Fibroblast of lung (primary cell): ENCODE results near the gene RBM28. TPM values are rescaled to one million over a fixed set of nuclear protein-coding genes. Genes with fewer than 3 reads are reported as not detected.
A peak's percentile ranks its signal among the peaks of the same experiment; 100 is the strongest.

Experiments used
- DNase-seq, 2 donors: peaks; one replicate each; pipeline versions ENCODE4 v3.0.0 to v3.0.0-alpha.2; 2010; ENCODE audit warnings: low read depth in 2 of 2
- H2AFZ ChIP-seq: 2 replicates; pipeline ENCODE4 v1.5.1; 2012; ENCODE audit warnings: low read length, control low read depth, inconsistent platforms
- H3K27ac ChIP-seq: 2 replicates; pipeline ENCODE4 v1.5.1; 2011; ENCODE audit warnings: low read length, control low read depth; ENCODE audit not compliant: insufficient read depth
- H3K27me3 ChIP-seq: 2 replicates; pipeline ENCODE4 v1.5.1; 2011; ENCODE audit warnings: mild to moderate bottlenecking, low read length; ENCODE audit not compliant: control insufficient read depth, insufficient read depth
- H3K36me3 ChIP-seq: 2 replicates; pipeline ENCODE4 v1.5.1; 2011; ENCODE audit warnings: low read length; ENCODE audit not compliant: control insufficient read depth, insufficient read depth
- H3K4me1 ChIP-seq: 2 replicates; pipeline ENCODE4 v1.5.1; 2011; ENCODE audit warnings: low read length; ENCODE audit not compliant: control insufficient read depth, insufficient read depth; ENCODE audit errors: extremely low read depth
- H3K4me2 ChIP-seq: 2 replicates; pipeline ENCODE4 v1.5.1; 2011; ENCODE audit warnings: low read length, control low read depth; ENCODE audit not compliant: insufficient read depth; ENCODE audit errors: extremely low read depth
- H3K4me3 ChIP-seq, 4 experiments: fragments of 200-600 bp in 1 of 4; sonication (generic) in 1 of 4; replicated peaks in 1 of 4; 2 replicates each; pipeline ENCODE4 v1.5.1; 2011 to 2016; ENCODE audit warnings: low read length in 4 of 4, low read depth in 3 of 4, mild to moderate bottlenecking in 3 of 4, control low read depth in 2 of 4, inconsistent platforms in 1 of 4, mixed read lengths in 1 of 4; ENCODE audit not compliant: insufficient read depth in 1 of 4; ENCODE audit errors: control extremely low read depth in 1 of 4
- H3K79me2 ChIP-seq: 2 replicates; pipeline ENCODE4 v1.5.1; 2012; ENCODE audit warnings: mild to moderate bottlenecking, low read length, inconsistent platforms; ENCODE audit not compliant: control insufficient read depth, insufficient read depth
- H3K9ac ChIP-seq: 2 replicates; pipeline ENCODE4 v1.5.1; 2011; ENCODE audit warnings: mild to moderate bottlenecking, low read length, control low read depth; ENCODE audit not compliant: insufficient read depth
- H3K9me3 ChIP-seq: 2 replicates; pipeline ENCODE4 v1.5.1; 2012; ENCODE audit warnings: low read depth, low read length; ENCODE audit not compliant: control insufficient read depth, insufficient read depth
- H4K20me1 ChIP-seq: 2 replicates; pipeline ENCODE4 v1.5.1; 2011; ENCODE audit warnings: low read length; ENCODE audit not compliant: control insufficient read depth, insufficient read depth; ENCODE audit errors: extremely low read depth
- CTCF ChIP-seq, 2 donors: IDR thresholded peaks in 1 of 2; conservative IDR thresholded peaks in 1 of 2; 1 replicate in 1 of 2; 2 replicates in 1 of 2; pipeline ENCODE4 v1.5.1; 2011 to 2012; ENCODE audit warnings: low read length in 2 of 2, control low read depth in 1 of 2, inconsistent platforms in 1 of 2, low read depth in 1 of 2, mild to moderate bottlenecking in 1 of 2
- EZH2 ChIP-seq: IDR thresholded peaks from 2 replicates; pipeline ENCODE4 v1.5.1; 2012; ENCODE audit warnings: low read length, control low read depth, mild to moderate bottlenecking; ENCODE audit errors: missing control alignments
- polyA plus RNA-seq, 2 donors: library from polyadenylated mRNA; depleted of rRNA in 1 of 2; stranded (reverse) in 1 of 2; unstranded in 1 of 2; fragments of >200 nt; gene quantifications; 2 replicates each; pipeline ENCODE4 v1.2.1, GENCODE V29; 2011 to 2012; ENCODE audit warnings: missing spikeins in 1 of 2
- total RNA-seq: library from RNA; depleted of rRNA; stranded (reverse); fragments of >200 nt; gene quantifications from 2 replicates; pipeline ENCODE4 v1.2.1, GENCODE V29; 2014

RBM28 gene
- total and polyA plus RNA-seq, 2 donors (not counting 1 experiment from before 2014, with no cell fraction given), result 11.2 to 22.9 TPM

DNA sequence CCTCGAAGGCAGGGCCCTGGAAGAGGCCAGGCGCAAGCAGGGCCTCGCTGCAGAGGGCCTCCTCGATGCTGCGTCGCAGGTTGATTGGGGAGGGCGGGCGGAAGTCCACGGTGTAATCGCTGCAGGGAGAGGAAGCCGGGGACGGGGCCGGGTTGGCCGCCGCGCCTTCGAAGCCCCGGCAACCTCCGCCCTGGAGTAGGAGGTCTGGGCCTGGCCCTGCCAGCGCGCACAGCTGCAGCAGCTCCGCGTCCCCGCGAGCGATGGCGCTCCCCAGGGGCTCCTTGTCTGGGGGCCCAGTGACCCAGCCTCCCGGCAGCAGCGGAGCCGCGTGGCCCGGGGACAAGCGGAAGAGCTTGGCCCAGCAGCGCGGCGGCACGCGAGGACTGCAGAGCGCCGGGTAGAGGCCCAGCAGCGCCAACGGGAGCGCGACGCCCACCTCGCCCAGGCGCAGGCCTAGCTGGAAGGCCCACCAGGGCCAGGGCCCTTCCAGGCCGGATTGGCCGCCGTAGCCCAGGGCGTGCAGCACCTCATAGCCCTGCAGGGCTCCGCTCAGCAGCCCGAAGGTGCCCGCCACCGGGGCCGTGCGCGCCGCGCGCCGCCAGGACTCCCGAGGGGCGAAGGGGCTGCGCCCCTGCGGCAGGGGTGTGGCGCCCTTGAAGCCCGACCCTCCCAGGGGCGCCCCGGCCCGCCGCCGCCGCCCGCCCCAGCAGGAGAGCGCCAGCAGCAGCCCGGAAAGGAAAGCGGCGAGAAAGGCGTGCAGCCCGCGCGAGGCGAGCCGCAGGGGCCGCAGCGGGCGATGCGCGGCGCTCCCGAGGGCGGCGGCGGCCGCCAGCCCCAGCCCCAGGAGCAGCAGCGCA lies 7.8 kb upstream of the RBM28 start:
- TF ChIP-seq CTCF (conservative IDR thresholded peaks at IDR 0.05 in 1 of 2, IDR thresholded peaks at IDR 0.05 in 1 of 2; ENCODE audit: low read depth in 1 of 2, low read length in 2 of 2) (no peak), EZH2 (peak; percentile 59)
- no peaks in the 10 kb centered on the region for H3K9me3 ChIP-seq
- H3K4me3 ChIP-seq, result no peak overlapping the region
- no peaks in the 10 kb centered on the region for H3K79me2 ChIP-seq
- H3K4me2 ChIP-seq, result no peak overlapping the region
- H3K27ac ChIP-seq, result no peak overlapping the region
- no peak overlapping the region for H3K9ac ChIP-seq
- H3K27me3 ChIP-seq, result peaks cover 53% of the 10 kb centered on the region
- no peaks in the 10 kb centered on the region for H4K20me1 ChIP-seq
- H2AFZ ChIP-seq, result no peak overlapping the region
- DNase-seq, result no peak
- no peaks in the 10 kb centered on the region for H3K36me3 ChIP-seq
- no peaks in the 10 kb centered on the region for H3K4me1 ChIP-seq

GRCh38 chr7:128350708-128351295 lies 7.1 kb upstream of the RBM28 start:
- Histone ChIP-seq H4K20me1 (no peaks in the 10 kb centered on the region), H3K4me3 (no peak overlapping the region), H3K9ac (no peak overlapping the region), H2AFZ (no peak overlapping the region), H3K9me3 (no peaks in the 10 kb centered on the region), H3K4me2 (no peak overlapping the region), H3K27ac (no peak overlapping the region), H3K36me3 (no peaks in the 10 kb centered on the region), H3K27me3 (peaks cover 53% of the 10 kb centered on the region), H3K79me2 (no peaks in the 10 kb centered on the region), H3K4me1 (no peaks in the 10 kb centered on the region)
- TF ChIP-seq EZH2 (no peak), CTCF (conservative IDR thresholded peaks at IDR 0.05 in 1 of 2, IDR thresholded peaks at IDR 0.05 in 1 of 2; ENCODE audit: low read depth in 1 of 2, low read length in 2 of 2) (no peak)
- DNase-seq, result no peak

DNA sequence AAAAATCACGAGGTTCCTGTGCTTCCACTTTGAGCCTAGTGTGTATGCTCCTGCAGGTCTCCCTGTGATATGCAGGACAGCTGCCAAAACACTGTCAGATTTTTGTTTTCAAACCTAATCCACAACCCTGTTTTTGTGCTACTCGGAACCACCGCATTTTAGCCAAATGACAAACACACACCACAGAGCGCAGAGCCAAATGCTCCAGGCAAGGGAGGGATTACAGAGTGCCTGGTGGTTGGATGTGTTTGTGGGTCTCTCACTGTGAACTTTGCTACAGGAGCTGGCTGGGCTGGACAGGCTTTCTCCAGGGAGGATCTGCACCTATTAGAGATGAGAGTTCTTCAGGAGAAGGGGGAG lies 5.7 kb upstream of the RBM28 start:
- no peak for TF ChIP-seq CTCF (conservative IDR thresholded peaks at IDR 0.05 in 1 of 2, IDR thresholded peaks at IDR 0.05 in 1 of 2; ENCODE audit: low read depth in 1 of 2, low read length in 2 of 2)
- TF ChIP-seq EZH2, result no peak
- Histone ChIP-seq H3K27me3 (peaks cover 52% of the 10 kb centered on the region), H4K20me1 (no peaks in the 10 kb centered on the region), H2AFZ (no peak overlapping the region), H3K27ac (no peak overlapping the region), H3K4me1 (no peaks in the 10 kb centered on the region), H3K9me3 (no peaks in the 10 kb centered on the region), H3K9ac (no peak overlapping the region), H3K4me3 (no peak overlapping the region), H3K36me3 (no peaks in the 10 kb centered on the region), H3K79me2 (no peaks in the 10 kb centered on the region), H3K4me2 (no peak overlapping the region)
- no peak for DNase-seq
